H1 (cell line): ENCODE data around the gene CRABP2.

Experiments used
- RAD21 ChIP-seq, 2 experiments: IDR thresholded peaks in 1 of 2; conservative IDR thresholded peaks in 1 of 2; 2 replicates each; pipeline ENCODE4 v1.6.1; 2011; ENCODE audit warnings: low read depth in 2 of 2, low read length in 2 of 2, improper control_type of control experiment in 1 of 2, inconsistent platforms in 1 of 2, mild to moderate bottlenecking in 1 of 2, moderate library complexity in 1 of 2
- TF ChIP-seq, protein P1 (sequence below), 3 experiments: IDR thresholded peaks; 1 replicate in 2 of 3; 2 replicates in 1 of 3; pipeline versions ENCODE4 v1.5.1 to v1.6.1; 2011; ENCODE audit warnings: low read length in 3 of 3, mild to moderate bottlenecking in 3 of 3, inconsistent platforms in 2 of 3, low read depth in 1 of 3, moderate library complexity in 1 of 3; ENCODE audit not compliant: insufficient read depth in 1 of 3; ENCODE audit errors: control extremely low read depth in 1 of 3

DNA sequence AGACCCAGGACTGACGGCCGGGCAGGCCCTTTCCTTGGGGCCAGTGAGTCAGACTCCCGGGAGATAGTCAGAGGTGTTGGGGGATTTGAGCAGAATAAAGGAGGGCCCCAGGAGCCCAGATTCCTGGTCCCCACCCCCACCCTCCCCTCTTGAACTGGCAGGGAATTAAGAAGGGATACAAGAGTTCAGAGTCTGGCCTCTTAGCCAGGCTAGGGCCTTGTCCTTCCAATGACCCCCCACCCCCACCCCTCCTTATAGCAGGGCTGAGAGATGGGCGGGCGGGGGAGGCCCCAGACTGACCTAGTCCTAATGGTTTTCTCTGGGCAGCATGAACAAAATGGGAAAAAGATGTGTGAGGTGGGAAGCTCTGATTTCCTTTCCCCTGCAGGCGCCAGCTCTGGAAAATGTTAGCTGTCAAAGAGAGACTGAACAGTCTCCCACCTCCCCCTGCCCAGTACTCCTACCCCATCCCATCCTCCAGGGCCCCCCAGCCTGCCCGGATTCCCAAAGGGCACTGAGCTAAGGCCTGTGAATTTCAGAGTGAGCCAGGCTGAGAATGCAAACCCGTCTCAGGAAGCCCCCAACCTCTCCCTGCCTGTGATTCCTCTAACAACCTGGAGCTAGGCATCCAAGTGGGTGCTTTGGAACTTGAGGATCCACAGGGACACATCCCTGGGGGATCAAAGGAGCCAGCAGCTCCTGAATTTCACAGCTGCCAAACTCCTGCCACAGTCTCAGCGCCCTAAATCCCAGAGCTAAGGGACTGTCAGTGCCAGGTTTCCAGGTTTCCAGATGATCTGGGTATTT is 5.8 kb upstream of the CRABP2 start:
- TF ChIP-seq, protein P1, sequence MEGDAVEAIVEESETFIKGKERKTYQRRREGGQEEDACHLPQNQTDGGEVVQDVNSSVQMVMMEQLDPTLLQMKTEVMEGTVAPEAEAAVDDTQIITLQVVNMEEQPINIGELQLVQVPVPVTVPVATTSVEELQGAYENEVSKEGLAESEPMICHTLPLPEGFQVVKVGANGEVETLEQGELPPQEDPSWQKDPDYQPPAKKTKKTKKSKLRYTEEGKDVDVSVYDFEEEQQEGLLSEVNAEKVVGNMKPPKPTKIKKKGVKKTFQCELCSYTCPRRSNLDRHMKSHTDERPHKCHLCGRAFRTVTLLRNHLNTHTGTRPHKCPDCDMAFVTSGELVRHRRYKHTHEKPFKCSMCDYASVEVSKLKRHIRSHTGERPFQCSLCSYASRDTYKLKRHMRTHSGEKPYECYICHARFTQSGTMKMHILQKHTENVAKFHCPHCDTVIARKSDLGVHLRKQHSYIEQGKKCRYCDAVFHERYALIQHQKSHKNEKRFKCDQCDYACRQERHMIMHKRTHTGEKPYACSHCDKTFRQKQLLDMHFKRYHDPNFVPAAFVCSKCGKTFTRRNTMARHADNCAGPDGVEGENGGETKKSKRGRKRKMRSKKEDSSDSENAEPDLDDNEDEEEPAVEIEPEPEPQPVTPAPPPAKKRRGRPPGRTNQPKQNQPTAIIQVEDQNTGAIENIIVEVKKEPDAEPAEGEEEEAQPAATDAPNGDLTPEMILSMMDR (IDR thresholded peaks at IDR 0.05; ENCODE audit: control extremely low read depth in 1 of 3, insufficient read depth in 1 of 3, low read depth in 1 of 3, low read length in 3 of 3) = no peak
- TF ChIP-seq RAD21 (IDR thresholded peaks at IDR 0.05 in 1 of 2, conservative IDR thresholded peaks at IDR 0.05 in 1 of 2; ENCODE audit: low read depth in 2 of 2, low read length in 2 of 2) = no peak; a peak in 1 of 4 replicates
